Omental fat pad (tissue), 4 donors: Measurements from ENCODE around the gene TYROBP. TPM values are rescaled to one million over a fixed set of nuclear protein-coding genes. Genes with fewer than 3 reads are reported as not detected.

Experiments
- ATAC-seq: fragments of 150-250 bp; one replicate; pipeline ENCODE4 v1.9.1; 2016; ENCODE audit warnings: mild to moderate bottlenecking, moderate library complexity; ENCODE audit not compliant: low FRiP score
- DNase-seq: peaks from one replicate; pipeline ENCODE4 v3.0.0-alpha.2; 2019; ENCODE audit warnings: low spot score
- CTCF ChIP-seq, 3 donors: fragments of 450-650 bp; IDR thresholded peaks; one replicate each; pipeline ENCODE4 v1.5.1; 2016 to 2017; ENCODE audit warnings: antibody characterized with exemption in 3 of 3, mild to moderate bottlenecking in 3 of 3, moderate library complexity in 2 of 3
- total RNA-seq, 4 donors: library from RNA; depleted of rRNA; stranded (reverse); fragments of >200 nt; gene quantifications; one replicate each; pipeline ENCODE4 v1.1.0, GENCODE V29; 2016

TYROBP gene
- total RNA-seq, 4 donors from 2014 or later: 171 to 490 (median 280) TPM

GRCh38 chr19:35889370-35890112 lies 18.6 kb downstream of the TYROBP start:
- no peak for ATAC-seq
- TF ChIP-seq CTCF (IDR thresholded peaks at IDR 0.05): no peak
- no peak for DNase-seq

GRCh38 chr19:35888398-35888797 lies 19.7 kb downstream of the TYROBP start:
- TF ChIP-seq CTCF (IDR thresholded peaks at IDR 0.05): no peak
- ATAC-seq (no peak), DNase-seq (no peak)

- no peak for DNase-seq
- TF ChIP-seq CTCF (IDR thresholded peaks at IDR 0.05): no peak
Observed at GRCh38 chr19:35887197-35887596, 20.9 kb downstream of the TYROBP start.

GRCh38 chr19:35885904-35886303 lies 22.2 kb downstream of the TYROBP start:
- no peak for TF ChIP-seq CTCF (IDR thresholded peaks at IDR 0.05)
- DNase-seq: no peak
- ATAC-seq: no peak

More at GRCh38 chr19:35887197-35887596, 20.9 kb downstream of the TYROBP start:
- no peak for ATAC-seq

GRCh38 chr19:35885225-35885738 lies 22.8 kb downstream of the TYROBP start:
- DNase-seq (no peak), ATAC-seq (no peak)
- no peak for TF ChIP-seq CTCF (IDR thresholded peaks at IDR 0.05)

GRCh38 chr19:35883882-35884281 lies 24.2 kb downstream of the TYROBP start:
- ATAC-seq: no peak
- no peak for DNase-seq
- TF ChIP-seq CTCF (IDR thresholded peaks at IDR 0.05): no peak
